Spleen (tissue), 3 donors: Measurements from ENCODE around the gene RGPD4.

Experiments
- POLR2A ChIP-seq, 3 donors: fragments of 450-650 bp; IDR thresholded peaks; one replicate each; pipeline ENCODE4 v1.5.1; 2017; ENCODE audit warnings: antibody characterized with exemption in 3 of 3, mild to moderate bottlenecking in 1 of 3
- POLR2AphosphoS5 ChIP-seq, 3 donors: sonication (generic); formaldehyde crosslinking; IDR thresholded peaks; one replicate each; pipeline ENCODE4 v1.5.1; 2017; ENCODE audit warnings: antibody characterized with exemption in 3 of 3

DNA sequence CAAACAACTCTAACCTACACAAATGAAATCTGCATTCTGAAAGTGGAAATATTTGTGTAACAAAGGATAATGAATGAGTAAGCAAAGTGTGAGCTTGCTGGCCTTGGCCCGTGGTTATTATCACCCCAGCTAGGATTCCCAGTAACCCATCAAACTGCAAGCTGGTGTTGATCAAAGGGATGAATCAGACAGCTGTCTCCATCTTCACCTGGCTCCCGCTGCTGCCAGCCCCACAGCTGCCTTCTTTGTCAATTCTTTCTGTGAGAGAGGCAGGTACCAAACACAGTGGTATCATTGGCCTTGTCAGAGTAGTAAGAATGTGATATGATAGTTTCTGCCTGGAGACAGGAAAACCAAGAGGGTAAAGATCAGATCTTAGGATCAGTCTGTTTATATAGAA lies 25.2 kb upstream of the RGPD4 start:
- no peak for TF ChIP-seq POLR2A (IDR thresholded peaks at IDR 0.05)
- no peak for TF ChIP-seq POLR2AphosphoS5 (IDR thresholded peaks at IDR 0.05)
